HepG2 (cell line): ENCODE results near the gene MTA2. TPM values are rescaled to one million over a fixed set of nuclear protein-coding genes. Genes with fewer than 3 reads are reported as not detected.

Experiments
- FOXP4 ChIP-seq: sonication (generic); formaldehyde crosslinking; IDR thresholded peaks from 2 replicates; pipeline ENCODE4 v1.4.0; 2020; ENCODE audit warnings: missing genetic modification reagents
- HMG20B ChIP-seq: conservative IDR thresholded peaks from 2 replicates; pipeline ENCODE4 v1.6.1; 2016; ENCODE audit warnings: missing genetic modification reagents, missing compliant biosample characterization
- MAFK ChIP-seq, 2 experiments: IDR thresholded peaks in 1 of 2; conservative IDR thresholded peaks in 1 of 2; 2 replicates each; pipeline ENCODE4 v1.6.1; 2011; ENCODE audit warnings: improper control_type of control experiment in 2 of 2, low read length in 2 of 2
- MED1 ChIP-seq: sonication (generic); formaldehyde crosslinking; IDR thresholded peaks from 2 replicates; pipeline ENCODE4 v1.4.0; 2020; ENCODE audit warnings: missing genetic modification reagents
- MLX ChIP-seq: IDR thresholded peaks from 2 replicates; pipeline ENCODE4 v1.6.1; 2016
- NFATC3 ChIP-seq: sonication (generic); formaldehyde crosslinking; IDR thresholded peaks from 2 replicates; pipeline ENCODE4 v1.5.1; 2020; ENCODE audit warnings: mild to moderate bottlenecking, missing genetic modification reagents
- NR0B2 ChIP-seq: sonication (generic); formaldehyde crosslinking; IDR thresholded peaks from 2 replicates; pipeline ENCODE4 v1.4.0; 2020; ENCODE audit warnings: mild to moderate bottlenecking, missing genetic modification reagents
- PHF21A ChIP-seq: sonication (generic); formaldehyde crosslinking; IDR thresholded peaks from 2 replicates; pipeline ENCODE4 v1.5.0; 2020; ENCODE audit warnings: mild to moderate bottlenecking, missing genetic modification reagents
- POLR2AphosphoS5 ChIP-seq: IDR thresholded peaks from 2 replicates; pipeline ENCODE4 v1.6.1; 2012; ENCODE audit warnings: low read depth, low read length
- SMC3 ChIP-seq: IDR thresholded peaks from 2 replicates; pipeline ENCODE4 v1.6.1; 2011; ENCODE audit warnings: low read length, improper control_type of control experiment
- SMYD3 ChIP-seq: sonication (generic); formaldehyde crosslinking; IDR thresholded peaks from 2 replicates; pipeline ENCODE4 v1.8.1; 2023; ENCODE audit warnings: mild to moderate bottlenecking, missing genetic modification reagents
- TCF7 ChIP-seq: sonication (generic); IDR thresholded peaks from 2 replicates; pipeline ENCODE4 v1.6.1; 2016; ENCODE audit warnings: antibody characterized with exemption, low read depth
- TSC22D2 ChIP-seq: sonication (generic); formaldehyde crosslinking; IDR thresholded peaks from 2 replicates; pipeline ENCODE4 v1.5.1; 2020; ENCODE audit warnings: missing genetic modification reagents, mild to moderate bottlenecking, borderline replicate concordance
- XBP1 ChIP-seq: sonication (generic); formaldehyde crosslinking; IDR thresholded peaks from 2 replicates; pipeline ENCODE4 v1.5.0; 2020; ENCODE audit warnings: missing genetic modification reagents
- ZBTB14 ChIP-seq: sonication (generic); formaldehyde crosslinking; IDR thresholded peaks from 2 replicates; pipeline ENCODE4 v1.4.0; 2020; ENCODE audit warnings: missing genetic modification reagents
- ZBTB20 ChIP-seq: sonication (generic); formaldehyde crosslinking; IDR thresholded peaks from 2 replicates; pipeline ENCODE4 v1.8.1; 2023; ENCODE audit warnings: missing genetic modification reagents, low read depth, mild to moderate bottlenecking, borderline replicate concordance
- ZKSCAN8 ChIP-seq: IDR thresholded peaks from 2 replicates; pipeline ENCODE4 v1.6.1; 2016; ENCODE audit warnings: borderline replicate concordance, missing genetic modification reagents, missing compliant biosample characterization
- ZNF101 ChIP-seq: sonication (generic); formaldehyde crosslinking; IDR thresholded peaks from 2 replicates; pipeline ENCODE4 v1.4.0; 2020; ENCODE audit warnings: mild to moderate bottlenecking, low read depth, missing genetic modification reagents, borderline replicate concordance
- ZNF225 ChIP-seq: sonication (generic); formaldehyde crosslinking; IDR thresholded peaks from 2 replicates; pipeline ENCODE4 v1.4.0; 2020; ENCODE audit warnings: mild to moderate bottlenecking, missing genetic modification reagents
- ZNF512B ChIP-seq: sonication (generic); formaldehyde crosslinking; IDR thresholded peaks from 2 replicates; pipeline ENCODE4 v1.5.1; 2020; ENCODE audit warnings: missing genetic modification reagents, mild to moderate bottlenecking, borderline replicate concordance
- ZNF543 ChIP-seq: sonication (generic); formaldehyde crosslinking; IDR thresholded peaks from 2 replicates; pipeline ENCODE4 v1.4.0; 2020; ENCODE audit warnings: mild to moderate bottlenecking, missing genetic modification reagents
- ZNF547 ChIP-seq: sonication (generic); formaldehyde crosslinking; IDR thresholded peaks from 2 replicates; pipeline ENCODE4 v1.5.1; 2020; ENCODE audit warnings: mild to moderate bottlenecking, missing genetic modification reagents
- ZNF572 ChIP-seq: sonication (generic); formaldehyde crosslinking; IDR thresholded peaks from 2 replicates; pipeline ENCODE4 v1.5.1; 2020; ENCODE audit warnings: mild to moderate bottlenecking, missing genetic modification reagents
- polyA plus RNA-seq, 8 experiments: library from polyadenylated mRNA; depleted of rRNA in 3 of 8; stranded (reverse) in 7 of 8; unstranded in 1 of 8; fragments of >200 nt; fragmentation: Illumina TruSeq in 4 of 8; extraction: Trizol in 4 of 8; gene quantifications; 2 replicates each; pipeline versions ENCODE4 v1.2.1 to v1.2.3, GENCODE V29; 2011 to 2016; ENCODE audit warnings: low read depth in 4 of 8, missing spikeins in 1 of 8, mixed read lengths in 1 of 8; ENCODE audit not compliant: insufficient read depth in 1 of 8
- total RNA-seq, 5 experiments: library from RNA; depleted of rRNA; stranded (reverse); fragments of >200 nt; fragmentation: Illumina TruSeq; extraction: Trizol; gene quantifications; 2 replicates each; pipeline ENCODE4 v1.2.3, GENCODE V29; 2016; ENCODE audit warnings: low read depth in 1 of 5

The MTA2 gene
- total and polyA plus RNA-seq, 2 of the 13 experiments (the other 11 are each of a cell fraction or from before 2014, with no cell fraction given): 14.0 to 70.0 TPM

- TF ChIP-seq ZNF101: no peak
- no peak for TF ChIP-seq HMG20B (CRISPR knock-in tag)
- TF ChIP-seq ZKSCAN8 (CRISPR knock-in tag): no peak; the same call in 1 of the 2 replicates
- peak; percentile 98 for TF ChIP-seq SMC3
- TF ChIP-seq ZNF547: 0 out of 2 replicates have a peak, but pooled peaks have one; percentile 42
- TF ChIP-seq MAFK (conservative IDR thresholded peaks at IDR 0.05 in 1 of 2, IDR thresholded peaks at IDR 0.05 in 1 of 2; ENCODE audit: low read length in 2 of 2): no peak
- TF ChIP-seq NR0B2 (CRISPR knock-in tag): no peak
- no peak for TF ChIP-seq POLR2AphosphoS5
- TF ChIP-seq SMYD3 (CRISPR knock-in tag): no peak
- TF ChIP-seq ZBTB14 (CRISPR knock-in tag): no peak
- no peak for TF ChIP-seq PHF21A (CRISPR knock-in tag)
- no peak for TF ChIP-seq TSC22D2 (CRISPR knock-in tag)
- TF ChIP-seq ZNF225 (CRISPR knock-in tag): no peak
- no peak for TF ChIP-seq ZBTB20
- TF ChIP-seq MED1 (CRISPR knock-in tag): peak; percentile 61; the same call in 1 of the 2 replicates
- no peak for TF ChIP-seq MLX (CRISPR knock-in tag)
- TF ChIP-seq ZNF572 (CRISPR knock-in tag): no peak
- TF ChIP-seq ZNF512B: no peak
- no peak for TF ChIP-seq FOXP4 (CRISPR knock-in tag)
- TF ChIP-seq TCF7: no peak
- TF ChIP-seq NFATC3: no peak
- TF ChIP-seq XBP1 (CRISPR knock-in tag): no peak
- no peak for TF ChIP-seq ZNF543 (CRISPR knock-in tag)
These were observed 41.0 kb downstream of the MTA2 start (continued) for GRCh38 chr11:62560566-62561103.
